Stimulated activated CD8-positive, alpha-beta memory T cell treated with anti-CD3 and anti-CD28 coated beads, Interleukin-7, amount 100 ng/mL, for 1 hour (primary cell): ENCODE data around the gene KRT31.
"Not testable (repeated sequence)": the region's sequence is repeated elsewhere in the genome, so short reads cannot be mapped to it uniquely, and the experiment has no call there.

Experiments used
- DNase-seq, 2 donors: peaks; one replicate each; pipeline ENCODE4 v3.0.0-alpha.2; 2020; ENCODE audit warnings: low read depth in 2 of 2

Gene KRT31

GRCh38 chr17:41390411-41390938 lies 6.9 kb downstream of the KRT31 start:
- DNase-seq = no peak

- no peak for DNase-seq
Measured at GRCh38 chr17:41387670-41388069, 9.7 kb downstream of the KRT31 start.

DNA sequence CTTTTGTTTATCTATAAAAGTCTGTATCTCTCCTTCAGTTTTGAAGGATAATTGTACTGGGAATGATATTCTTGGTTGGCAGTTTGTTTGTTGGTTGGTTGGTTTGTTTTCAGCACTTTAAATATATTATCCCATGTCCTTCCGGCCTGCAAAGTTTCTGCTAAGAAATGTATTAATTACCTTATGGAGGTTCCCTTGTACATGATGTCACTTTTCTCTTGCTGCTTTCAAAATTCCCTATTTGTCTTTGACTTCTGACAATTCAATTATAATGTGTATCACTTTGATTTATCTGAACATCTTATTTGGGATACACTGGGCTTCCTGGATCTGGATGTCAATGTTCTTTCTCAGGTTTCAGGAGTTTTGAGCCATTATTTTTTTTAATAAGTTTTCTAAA lies 11.2 kb downstream of the KRT31 start:
- DNase-seq = no peak

DNA sequence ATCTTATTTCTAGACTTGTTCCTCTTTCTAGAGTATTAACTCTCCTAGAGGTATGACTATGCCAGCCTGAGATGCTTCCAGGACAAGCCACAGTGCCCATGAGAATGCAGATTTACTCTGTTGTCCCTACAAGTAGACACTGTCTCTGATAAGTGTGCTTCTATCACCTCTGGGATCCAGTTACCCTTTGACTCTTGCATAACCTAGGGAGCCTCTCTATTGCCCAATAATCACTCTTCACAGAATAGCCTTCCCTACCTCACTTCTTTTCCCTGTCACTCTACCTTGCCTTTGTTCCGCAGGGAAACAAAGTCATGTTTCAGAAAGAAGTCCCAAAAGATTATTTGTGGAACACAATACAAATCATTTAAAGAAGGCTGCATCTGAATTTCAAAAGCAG lies 13.7 kb downstream of the KRT31 start:
- DNase-seq = no peak

- DNase-seq = no peak
Measured at GRCh38 chr17:41382394-41382793, 15.0 kb downstream of the KRT31 start.

DNA sequence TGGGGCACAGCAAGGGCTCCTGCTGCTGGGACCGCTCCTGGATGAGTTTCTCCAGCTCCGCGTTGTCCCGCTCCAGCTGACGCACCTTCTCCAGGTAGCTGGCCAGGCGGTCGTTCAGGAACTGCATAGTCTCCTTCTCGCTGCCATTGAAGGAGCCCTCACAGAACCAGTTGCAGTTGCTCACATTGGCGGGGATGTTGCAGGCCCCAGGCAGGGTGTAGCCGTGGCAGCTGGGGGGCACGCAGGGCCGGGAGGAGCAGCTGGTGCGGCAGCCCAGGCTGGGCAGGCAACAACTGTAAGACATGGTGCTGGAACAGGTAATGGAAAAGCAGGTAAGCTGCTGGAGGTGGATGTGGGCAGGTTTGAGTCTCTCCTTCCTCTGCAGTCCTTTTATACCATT lies 15.5 kb downstream of the KRT31 start, which contains the start of gene KRT34:
Gene KRT34 (minus strand): TSS at position 364 of the 400 bp plus-strand sequence. CDS start 60 bp downstream, at position 304.
- not testable (repeated sequence) for DNase-seq

GRCh38 chr17:41380091-41380490 lies 17.3 kb downstream of the KRT31 start:
- DNase-seq = not testable (repeated sequence)

- no peak for DNase-seq
Measured at GRCh38 chr17:41377546-41377945, 19.9 kb downstream of the KRT31 start.

DNA sequence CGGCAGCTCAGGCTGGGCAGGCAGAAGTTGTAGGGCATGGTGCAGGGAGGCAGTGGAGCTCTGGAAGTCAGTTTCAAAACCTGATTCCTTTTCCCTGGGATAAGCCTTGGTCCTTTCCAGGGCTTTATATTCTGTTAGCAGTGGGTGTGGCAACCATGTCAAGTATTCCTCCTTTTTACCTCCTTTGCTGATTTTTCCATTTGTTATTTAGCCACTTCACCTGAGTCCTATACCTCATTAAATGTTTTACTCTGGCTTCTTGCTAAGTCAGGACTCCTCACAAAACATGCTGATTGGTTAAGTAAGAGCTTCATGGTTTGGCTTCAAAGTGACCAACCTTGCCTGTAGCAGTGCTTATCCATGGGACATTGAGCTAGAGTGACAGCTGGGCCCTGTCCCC lies 27.7 kb downstream of the KRT31 start, which contains the start of gene KRT33B:
Gene KRT33B (minus strand): TSS at position 101 of the 400 bp plus-strand sequence. CDS start 63 bp downstream, at position 38.
- DNase-seq = no peak

GRCh38 chr17:41369023-41369422 lies 28.4 kb downstream of the KRT31 start:
- DNase-seq = no peak

DNA sequence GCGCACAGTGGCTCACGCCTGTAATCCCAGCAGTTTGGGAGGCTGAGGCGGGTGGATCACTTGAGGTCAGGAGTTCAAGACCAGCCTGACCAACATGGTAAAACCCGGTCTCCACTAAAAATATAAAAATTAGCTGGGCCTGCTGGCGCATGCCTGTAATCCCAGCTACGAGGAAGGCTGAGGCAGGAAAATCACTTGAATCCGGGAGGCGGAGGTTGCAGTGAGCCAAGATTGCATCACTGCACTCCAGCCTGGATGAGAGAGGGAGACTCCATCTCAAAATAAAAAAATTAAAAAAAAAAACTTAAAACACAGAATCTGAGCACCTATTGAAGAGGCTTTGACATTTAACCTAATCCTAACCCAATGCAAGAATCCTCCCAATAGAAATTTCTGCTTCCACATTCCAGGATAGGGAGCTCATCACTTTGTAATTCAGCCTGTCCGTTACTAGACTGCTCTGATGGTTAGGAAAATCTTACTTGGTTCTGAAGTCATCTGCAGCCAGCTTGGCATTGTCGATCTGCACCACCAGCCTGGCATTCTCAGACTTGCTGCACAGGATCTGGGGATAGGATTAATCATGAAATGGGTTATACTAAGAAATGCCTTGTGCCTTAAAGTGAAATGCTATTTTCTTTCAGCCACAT lies 29.9 kb downstream of the KRT31 start:
- DNase-seq = no peak

DNA sequence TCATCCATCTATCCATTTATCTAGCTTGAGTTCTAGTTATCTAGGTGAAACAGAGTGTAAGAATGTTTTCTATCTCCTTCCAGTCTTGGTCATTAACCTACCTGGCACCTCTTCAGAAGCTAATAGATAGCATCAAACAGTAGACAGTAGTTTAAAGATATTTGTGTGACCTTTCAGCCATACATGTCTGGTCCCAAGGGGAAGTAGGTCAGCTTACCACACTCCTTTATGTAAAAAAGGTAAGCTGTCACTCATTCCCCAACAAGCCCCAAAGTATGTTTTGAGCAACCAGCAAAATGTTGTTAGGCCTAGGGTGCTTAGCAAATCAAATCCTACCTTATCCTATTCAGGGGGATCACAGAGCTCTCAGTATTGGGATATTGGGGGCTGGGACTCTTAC lies 31.3 kb downstream of the KRT31 start:
- no peak for DNase-seq

DNA sequence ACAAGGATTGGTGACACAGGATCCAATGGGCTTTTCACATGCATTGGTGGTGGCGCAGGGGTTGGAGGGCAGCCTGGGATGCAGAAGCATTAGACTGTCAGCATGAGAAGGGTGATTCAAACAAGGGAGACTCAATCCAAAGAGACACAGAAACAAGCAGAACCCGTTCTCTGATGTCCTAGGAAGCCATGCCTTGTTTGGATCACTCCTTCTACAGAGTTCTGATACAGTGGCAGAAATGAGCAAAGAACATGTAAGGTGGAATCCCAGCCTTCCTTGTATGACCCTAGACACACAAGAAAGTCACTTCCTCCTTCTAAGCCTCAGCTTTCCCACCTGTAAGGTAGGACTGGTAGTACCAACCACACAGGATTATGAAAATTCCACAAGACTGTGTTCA lies 33.5 kb downstream of the KRT31 start:
- no peak for DNase-seq

GRCh38 chr17:41360296-41360995 lies 37.0 kb downstream of the KRT31 start:
- DNase-seq = no peak

GRCh38 chr17:41354536-41354935 lies 42.9 kb downstream of the KRT31 start:
- no peak for DNase-seq

GRCh38 chr17:41352597-41353366 lies 44.6 kb downstream of the KRT31 start:
- no peak for DNase-seq

GRCh38 chr17:41351177-41351576 lies 46.2 kb downstream of the KRT31 start:
- no peak for DNase-seq

DNA sequence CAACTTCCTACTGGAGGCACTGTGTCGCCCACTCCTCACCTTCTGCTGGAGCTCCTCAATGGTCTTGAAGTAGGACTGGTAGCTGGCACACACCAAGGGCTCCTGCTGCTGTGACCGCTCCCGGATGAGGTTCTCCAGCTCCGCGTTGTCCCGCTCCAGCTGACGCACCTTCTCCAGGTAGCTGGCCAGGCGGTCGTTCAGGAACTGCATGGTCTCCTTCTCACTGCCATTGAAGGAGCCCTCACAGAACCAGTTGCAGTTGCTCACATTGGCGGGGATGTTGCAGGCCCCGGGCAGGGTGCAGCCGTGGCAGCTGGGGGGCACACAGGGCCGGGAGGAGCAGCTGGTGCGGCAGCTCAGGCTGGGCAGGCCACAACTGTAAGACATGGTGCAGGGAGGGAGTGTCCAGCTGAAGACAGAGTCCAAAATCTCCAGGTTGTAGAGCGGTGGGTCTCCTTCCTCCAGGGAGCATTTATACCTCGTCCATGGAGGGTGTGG lies 47.0 kb downstream of the KRT31 start, which contains the start of gene KRT33A:
Gene KRT33A (minus strand): TSS at position 448 of the 498 bp plus-strand sequence. CDS start 61 bp downstream, at position 387.
- not testable (repeated sequence) for DNase-seq

DNA sequence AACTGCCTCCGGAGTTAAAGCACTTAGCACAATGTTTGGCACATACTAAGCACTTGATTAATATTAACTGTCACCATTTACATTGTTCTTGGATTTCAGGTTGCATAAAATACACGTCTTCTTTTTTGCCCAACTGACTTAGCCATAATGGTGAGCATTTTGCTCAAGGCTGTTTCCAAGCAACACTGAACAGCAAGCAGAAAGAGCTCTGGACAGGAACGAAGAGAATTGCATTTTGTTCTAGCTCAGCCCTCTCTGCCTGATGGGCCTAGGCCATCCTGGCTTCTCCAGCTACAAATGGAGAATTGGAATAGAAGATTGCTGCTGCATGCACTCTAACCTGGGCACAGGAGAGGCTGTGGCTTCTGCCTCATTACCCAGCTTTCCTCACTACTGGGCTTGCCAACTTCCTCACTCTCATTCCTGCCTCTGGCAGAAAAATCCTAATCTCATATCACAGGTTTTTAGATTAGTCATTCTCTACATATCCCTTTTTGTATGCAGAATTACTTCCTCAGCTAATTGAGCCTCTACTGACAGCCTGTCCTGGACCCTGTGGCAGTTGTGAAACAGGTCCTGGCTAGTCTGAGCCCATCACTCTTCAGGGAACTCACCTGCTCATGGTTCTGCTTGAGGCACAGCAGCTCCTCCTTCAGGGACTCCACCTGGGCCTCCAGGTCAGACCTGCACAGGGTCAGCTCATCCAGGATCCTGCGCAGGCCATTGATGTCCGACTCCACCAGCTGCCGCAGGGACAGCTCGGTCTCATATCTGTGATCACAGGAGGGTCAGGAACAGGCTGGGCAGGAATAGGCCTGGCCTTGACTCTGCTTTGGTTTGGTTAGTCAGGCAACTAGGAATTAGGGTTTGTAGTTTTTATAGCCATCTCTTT lies 49.3 kb downstream of the KRT31 start:
- no peak for DNase-seq

- DNase-seq = not testable (repeated sequence)
Measured at GRCh38 chr17:41346421-41346820, 51.0 kb downstream of the KRT31 start.

GRCh38 chr17:41345992-41346391 lies 51.4 kb downstream of the KRT31 start:
- DNase-seq = no peak
